ENCODE data around the gene SULT1C2.

DNA sequence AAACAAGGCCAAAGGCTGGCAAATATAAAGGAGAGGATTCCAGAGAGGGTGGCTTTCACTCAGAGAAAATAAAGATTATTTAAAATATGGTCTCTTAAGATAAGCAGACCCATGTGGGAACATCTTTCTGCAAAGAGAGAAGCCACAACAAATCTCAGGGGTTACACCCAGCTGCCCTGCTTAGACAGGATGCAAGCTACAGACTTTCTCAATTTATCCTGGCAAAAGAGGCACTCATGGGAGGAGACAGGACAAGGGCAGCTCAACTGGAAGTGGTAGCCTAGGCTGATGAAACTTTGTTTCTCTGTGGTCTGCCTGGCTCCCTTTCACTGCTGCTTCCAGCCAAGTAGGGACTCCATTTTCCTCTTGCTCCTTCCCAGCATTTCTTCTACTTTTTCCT, 63.2 kb downstream of the SULT1C2 start:
- TF ChIP-seq, protein P1, sequence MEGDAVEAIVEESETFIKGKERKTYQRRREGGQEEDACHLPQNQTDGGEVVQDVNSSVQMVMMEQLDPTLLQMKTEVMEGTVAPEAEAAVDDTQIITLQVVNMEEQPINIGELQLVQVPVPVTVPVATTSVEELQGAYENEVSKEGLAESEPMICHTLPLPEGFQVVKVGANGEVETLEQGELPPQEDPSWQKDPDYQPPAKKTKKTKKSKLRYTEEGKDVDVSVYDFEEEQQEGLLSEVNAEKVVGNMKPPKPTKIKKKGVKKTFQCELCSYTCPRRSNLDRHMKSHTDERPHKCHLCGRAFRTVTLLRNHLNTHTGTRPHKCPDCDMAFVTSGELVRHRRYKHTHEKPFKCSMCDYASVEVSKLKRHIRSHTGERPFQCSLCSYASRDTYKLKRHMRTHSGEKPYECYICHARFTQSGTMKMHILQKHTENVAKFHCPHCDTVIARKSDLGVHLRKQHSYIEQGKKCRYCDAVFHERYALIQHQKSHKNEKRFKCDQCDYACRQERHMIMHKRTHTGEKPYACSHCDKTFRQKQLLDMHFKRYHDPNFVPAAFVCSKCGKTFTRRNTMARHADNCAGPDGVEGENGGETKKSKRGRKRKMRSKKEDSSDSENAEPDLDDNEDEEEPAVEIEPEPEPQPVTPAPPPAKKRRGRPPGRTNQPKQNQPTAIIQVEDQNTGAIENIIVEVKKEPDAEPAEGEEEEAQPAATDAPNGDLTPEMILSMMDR (IDR thresholded peaks at IDR 0.05): no peak
- TF ChIP-seq POLR2A (IDR thresholded peaks at IDR 0.05): no peak
